Measurements from ENCODE around the gene SLC25A51. TPM values are rescaled to one million over a fixed set of nuclear protein-coding genes. Genes with fewer than 3 reads are reported as not detected.

The SLC25A51 gene
- total and polyA plus RNA-seq, 12 donors: 7.0 to 26.5 (median 19.9) TPM

DNA sequence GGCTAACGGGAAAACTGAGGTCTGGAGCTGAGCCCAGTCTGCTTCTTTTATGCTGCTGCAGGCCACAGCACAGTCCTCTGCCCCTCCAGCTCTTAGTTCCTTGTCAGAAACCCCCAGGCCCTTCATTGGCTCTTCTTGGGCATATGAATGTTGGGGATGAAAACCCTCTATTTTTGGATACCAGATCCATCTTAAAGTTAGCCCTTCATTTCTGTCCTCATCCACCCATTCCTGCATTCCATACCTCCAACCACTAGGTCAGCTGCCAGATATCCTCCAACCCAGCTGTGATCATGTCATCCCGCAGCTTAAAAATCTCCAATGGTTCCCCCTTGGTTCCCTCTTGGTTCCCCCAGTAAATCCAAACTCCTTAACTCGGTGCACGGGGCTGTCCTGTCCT lies 1.8 kb upstream of the SLC25A51 start:
- Histone ChIP-seq H3K4me3 (no peak overlapping the region), H3K27ac (no peak overlapping the region), H3K27me3 (no peaks in the 10 kb centered on the region), H3K36me3 (peaks cover 0 to 6% (median 0%) of the 10 kb centered on the region in 9 donors), H3K9me3 (no peaks in the 10 kb centered on the region), H3K4me1 (peaks cover 4 to 36% (median 26%) of the 10 kb centered on the region in 9 donors)
- no peak for ATAC-seq
- TF ChIP-seq, protein P1, sequence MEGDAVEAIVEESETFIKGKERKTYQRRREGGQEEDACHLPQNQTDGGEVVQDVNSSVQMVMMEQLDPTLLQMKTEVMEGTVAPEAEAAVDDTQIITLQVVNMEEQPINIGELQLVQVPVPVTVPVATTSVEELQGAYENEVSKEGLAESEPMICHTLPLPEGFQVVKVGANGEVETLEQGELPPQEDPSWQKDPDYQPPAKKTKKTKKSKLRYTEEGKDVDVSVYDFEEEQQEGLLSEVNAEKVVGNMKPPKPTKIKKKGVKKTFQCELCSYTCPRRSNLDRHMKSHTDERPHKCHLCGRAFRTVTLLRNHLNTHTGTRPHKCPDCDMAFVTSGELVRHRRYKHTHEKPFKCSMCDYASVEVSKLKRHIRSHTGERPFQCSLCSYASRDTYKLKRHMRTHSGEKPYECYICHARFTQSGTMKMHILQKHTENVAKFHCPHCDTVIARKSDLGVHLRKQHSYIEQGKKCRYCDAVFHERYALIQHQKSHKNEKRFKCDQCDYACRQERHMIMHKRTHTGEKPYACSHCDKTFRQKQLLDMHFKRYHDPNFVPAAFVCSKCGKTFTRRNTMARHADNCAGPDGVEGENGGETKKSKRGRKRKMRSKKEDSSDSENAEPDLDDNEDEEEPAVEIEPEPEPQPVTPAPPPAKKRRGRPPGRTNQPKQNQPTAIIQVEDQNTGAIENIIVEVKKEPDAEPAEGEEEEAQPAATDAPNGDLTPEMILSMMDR (IDR thresholded peaks at IDR 0.05): no peak
- intact Hi-C loops (cut with DNase I): loop anchor here in 4 of 10 donors (1.0 to 10.0 kb wide), 3 partner anchors 11 to 489 kb away; partner anchors contain the start of gene ALDH1B1 (in 2 of the 4)
- DNase-seq: no peak
- WGBS, 2 donors: 95 to 96% methylated on average over 4 of the region's 4 CpGs

- peak overlapping the region in 9 of 10 donors; percentile 71 to 100 (median 88) for H3K4me3 ChIP-seq
- intact Hi-C loops (cut with DNase I): loop anchor here in 3 of 10 donors (5.0 to 10.0 kb wide), 2 partner anchors 252 to 490 kb away; partner anchors contain the start of gene ALDH1B1 (in 2 of the 3)
- H3K4me1 ChIP-seq: peaks cover 4 to 36% (median 26%) of the 10 kb centered on the region in 9 donors
- DNase-seq (no peak), ATAC-seq (no peak)
- no peaks in the 10 kb centered on the region for H3K27me3 ChIP-seq
- WGBS, 2 donors: 38 to 52% methylated on average over 10 of the region's 10 CpGs
- H3K9me3 ChIP-seq: no peaks in the 10 kb centered on the region
- TF ChIP-seq, protein P1 (IDR thresholded peaks at IDR 0.05): no peak
- H3K36me3 ChIP-seq: peaks cover 0 to 12% (median 0%) of the 10 kb centered on the region in 9 donors
- peak overlapping the region in 8 of 10 donors; percentile 85 to 92 (median 89) for H3K27ac ChIP-seq
Measured at GRCh38 chr9:37905131-37905505, 1.2 kb upstream of the SLC25A51 start.

- ATAC-seq (peak; percentile 5 to 70 (median 43)), DNase-seq (peak in 1 of 2 donors; percentile 30)
- TF ChIP-seq, protein P1 (IDR thresholded peaks at IDR 0.05): peak in 1 of 9 donors; percentile 4
- Histone ChIP-seq H3K27ac (peak overlapping the region; percentile 19 to 92 (median 88)), H3K27me3 (no peaks in the 10 kb centered on the region), H3K4me1 (peaks cover 4 to 36% (median 26%) of the 10 kb centered on the region in 9 donors), H3K36me3 (peaks cover 0 to 16% (median under 1%) of the 10 kb centered on the region in 9 donors), H3K4me3 (peak overlapping the region; percentile 71 to 100 (median 87)), H3K9me3 (no peaks in the 10 kb centered on the region)
- 12 to 13% methylated on average over 36 of the region's 36 CpGs for WGBS, 2 donors
- intact Hi-C loops (cut with DNase I): loop anchor here in 4 of 10 donors (5.0 to 10.0 kb wide), 3 partner anchors 152 to 490 kb away; partner anchors contain the start of genes ALDH1B1 (in 2 of the 4) and TRMT10B (in 1 of the 4)
Measured at GRCh38 chr9:37904445-37905130, 661 bp upstream of the SLC25A51 start.

DNA sequence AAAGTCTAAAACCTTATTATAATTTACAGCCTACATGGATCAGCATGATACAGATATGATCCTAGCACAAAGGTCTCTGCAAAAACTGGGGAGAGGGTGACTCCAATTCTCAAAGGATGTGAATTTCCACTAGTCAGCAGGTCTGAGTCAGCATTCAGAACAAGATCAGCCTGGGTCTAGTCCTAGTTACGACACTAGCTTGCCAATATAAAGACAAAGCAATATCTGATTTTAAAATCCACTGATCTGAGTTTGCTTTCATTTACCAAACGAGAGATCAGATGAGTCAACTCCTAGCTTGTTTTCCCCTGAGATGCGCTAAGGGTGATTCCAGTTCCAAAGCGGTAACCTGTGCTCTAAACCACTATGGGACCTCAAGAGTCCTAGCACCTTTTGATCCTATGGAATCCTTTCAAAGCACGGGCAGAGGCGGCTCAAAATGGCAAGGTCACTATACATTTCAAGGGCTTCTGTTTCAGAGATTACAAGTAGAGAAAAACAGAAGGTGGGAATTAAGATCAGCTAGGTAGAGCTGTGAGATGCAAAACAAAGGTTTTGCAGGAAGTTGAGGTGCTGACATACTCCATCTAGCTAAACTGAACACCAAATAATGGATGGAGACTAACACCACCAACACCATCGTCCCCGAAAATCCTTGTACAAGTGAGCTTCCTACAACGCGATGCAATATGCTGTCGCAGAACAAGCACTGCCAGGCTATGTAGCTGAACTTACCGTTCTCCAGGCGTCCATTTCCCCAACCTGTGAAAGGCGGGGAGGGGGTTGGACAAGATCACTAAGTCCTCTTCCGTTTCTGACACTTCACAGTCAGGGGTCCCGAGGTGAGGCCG lies 906 bp downstream of the SLC25A51 start:
- H3K27me3 ChIP-seq: no peaks in the 10 kb centered on the region
- peaks cover 4 to 31% (median 26%) of the 10 kb centered on the region in 9 donors for H3K4me1 ChIP-seq
- intact Hi-C loops (cut with DNase I): loop anchor here in 3 of 10 donors (5.0 to 10.0 kb wide), 2 partner anchors 151 to 492 kb away; partner anchors contain the start of genes ALDH1B1 (in 2 of the 3) and TRMT10B (in 1 of the 3)
- DNase-seq (no peak), ATAC-seq (peak in 1 of 8 donors; percentile 3)
- TF ChIP-seq, protein P1 (IDR thresholded peaks at IDR 0.05): no peak
- H3K4me3 ChIP-seq: peak overlapping the region; percentile 71 to 100 (median 87)
- 9 to 10% methylated on average over 17 of the region's 17 CpGs for WGBS, 2 donors
- peak overlapping the region in 9 of 10 donors; percentile 70 to 92 (median 89) for H3K27ac ChIP-seq
- H3K9me3 ChIP-seq: no peaks in the 10 kb centered on the region
- H3K36me3 ChIP-seq: peaks cover 0 to 32% (median 10%) of the 10 kb centered on the region in 9 donors
